Osteoblast (primary cell): ENCODE results near the gene KCNK1. TPM values are rescaled to one million over a fixed set of nuclear protein-coding genes. Genes with fewer than 3 reads are reported as not detected.

Experiments used
- DNase-seq: peaks from one replicate; pipeline ENCODE4 v3.0.0; 2011; ENCODE audit warnings: low spot score, mixed read lengths; ENCODE audit not compliant: insufficient read length; ENCODE audit errors: missing footprints
- H2AFZ ChIP-seq: 2 replicates; pipeline ENCODE4 v1.6.0; 2011; ENCODE audit warnings: mild to moderate bottlenecking, low read length
- H3K27ac ChIP-seq: 2 replicates; pipeline ENCODE4 v1.5.1; 2011; ENCODE audit warnings: mild to moderate bottlenecking, low read depth, low read length, moderate library complexity
- H3K27me3 ChIP-seq: 2 replicates; pipeline ENCODE4 v1.6.0; 2012; ENCODE audit warnings: mild to moderate bottlenecking, control low read depth, inconsistent platforms, low read length, moderate library complexity; ENCODE audit not compliant: insufficient read depth
- H3K36me3 ChIP-seq: 2 replicates; pipeline ENCODE4 v1.5.1; 2011; ENCODE audit warnings: mild to moderate bottlenecking, low read length, control low read depth, moderate library complexity; ENCODE audit not compliant: insufficient read depth
- H3K4me1 ChIP-seq: 2 replicates; pipeline ENCODE4 v1.5.1; 2011; ENCODE audit warnings: mild to moderate bottlenecking, low read length, control low read depth, moderate library complexity; ENCODE audit not compliant: insufficient read depth
- H3K4me2 ChIP-seq: 2 replicates; pipeline ENCODE4 v1.6.0; 2011; ENCODE audit warnings: mild to moderate bottlenecking, low read length; ENCODE audit not compliant: insufficient read depth
- H3K4me3 ChIP-seq: fragments of 200-600 bp; sonication (generic); 3 replicates; pipeline ENCODE4 v1.5.1; 2012; ENCODE audit warnings: mild to moderate bottlenecking, low read length, inconsistent platforms; ENCODE audit not compliant: insufficient read depth
- H3K79me2 ChIP-seq: 2 replicates; pipeline ENCODE4 v1.6.0; 2012; ENCODE audit warnings: mild to moderate bottlenecking, low read length, control low read depth, inconsistent platforms; ENCODE audit not compliant: insufficient read depth
- H3K9me3 ChIP-seq: 2 replicates; pipeline ENCODE4 v1.5.1; 2011; ENCODE audit warnings: low read depth, low read length, control low read depth
- H4K20me1 ChIP-seq: 2 replicates; pipeline ENCODE4 v1.6.0; 2012; ENCODE audit warnings: mild to moderate bottlenecking, low read length, control low read depth; ENCODE audit not compliant: insufficient read depth
- CTCF ChIP-seq: IDR thresholded peaks from 2 replicates; pipeline ENCODE4 v1.5.1; 2011; ENCODE audit warnings: mild to moderate bottlenecking, low read depth, low read length, moderate library complexity; ENCODE audit errors: extremely low read depth
- total RNA-seq: library from RNA; depleted of rRNA; stranded (reverse); fragments of >200 nt; gene quantifications from 2 replicates; pipeline ENCODE4 v1.2.3, GENCODE V29; 2012

Gene KCNK1
- total RNA-seq, 1 donor, result 3.6 TPM

DNA sequence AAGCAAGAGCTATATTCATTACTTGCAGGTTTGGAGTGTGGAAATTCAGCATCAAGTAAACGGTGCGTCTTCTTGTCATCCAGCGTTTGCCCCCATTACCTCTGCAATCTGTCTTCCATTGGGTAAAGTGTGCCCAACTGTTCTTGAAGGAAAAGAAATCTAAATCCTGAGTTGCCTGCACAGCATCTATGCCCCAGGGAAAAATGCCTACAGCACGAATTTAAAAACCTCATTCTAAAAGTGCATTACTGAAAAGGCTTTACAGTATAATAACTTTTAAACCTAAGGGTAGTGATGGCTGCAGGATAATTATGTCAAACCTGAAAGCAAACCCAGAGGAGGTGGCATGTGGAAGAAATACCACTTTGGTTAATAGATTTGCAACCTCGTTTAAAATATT, 37.2 kb downstream of the KCNK1 start:
- H3K4me2 ChIP-seq, result no peak overlapping the region
- no peaks in the 10 kb centered on the region for H3K79me2 ChIP-seq
- H3K4me3 ChIP-seq, result no peak overlapping the region
- H3K27ac ChIP-seq, result no peak overlapping the region
- no peak overlapping the region for H2AFZ ChIP-seq
- DNase-seq, result no peak
- H3K36me3 ChIP-seq, result no peaks in the 10 kb centered on the region
- no peaks in the 10 kb centered on the region for H4K20me1 ChIP-seq
- H3K4me1 ChIP-seq, result no peaks in the 10 kb centered on the region
- no peaks in the 10 kb centered on the region for H3K9me3 ChIP-seq
- H3K27me3 ChIP-seq, result no peaks in the 10 kb centered on the region
- TF ChIP-seq CTCF, result no peak

DNA sequence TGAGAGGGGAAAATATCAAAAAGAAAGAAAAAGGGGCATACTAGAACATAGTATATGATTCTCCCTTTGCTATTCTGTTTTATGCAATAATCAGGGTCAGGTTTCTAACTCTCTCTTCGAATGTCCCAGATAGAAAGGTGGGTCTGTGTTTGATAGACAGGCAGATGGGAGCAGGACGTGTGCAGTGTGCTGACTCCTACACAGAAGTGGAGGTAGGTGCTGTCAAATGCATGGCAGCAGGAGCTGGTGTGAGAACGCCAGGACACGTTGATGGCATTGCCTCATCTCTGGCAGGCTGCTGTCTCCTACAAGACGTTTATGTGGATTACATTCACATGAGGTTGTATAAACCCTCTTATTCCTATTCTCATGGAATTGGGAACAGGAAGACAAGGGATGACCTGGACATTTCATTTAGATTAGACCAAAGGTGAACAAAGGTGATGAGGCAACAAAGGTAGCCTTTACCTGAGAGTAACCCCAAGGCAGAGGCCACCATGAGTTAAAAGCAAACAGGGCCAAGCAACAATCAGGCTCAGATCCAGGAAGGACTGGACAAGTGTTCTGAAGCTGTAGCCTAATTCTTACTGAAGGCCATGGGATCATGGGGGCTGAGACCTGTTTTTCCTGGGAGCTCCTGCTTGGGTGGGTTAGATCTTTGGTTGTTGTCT, 37.8 kb downstream of the KCNK1 start:
- Histone ChIP-seq H3K9me3 (no peaks in the 10 kb centered on the region), H3K27ac (no peak overlapping the region), H3K79me2 (no peaks in the 10 kb centered on the region), H4K20me1 (no peaks in the 10 kb centered on the region), H3K27me3 (no peaks in the 10 kb centered on the region), H2AFZ (no peak overlapping the region), H3K4me3 (no peak overlapping the region), H3K4me1 (no peaks in the 10 kb centered on the region), H3K4me2 (no peak overlapping the region), H3K36me3 (no peaks in the 10 kb centered on the region)
- TF ChIP-seq CTCF, result no peak
- no peak for DNase-seq

GRCh38 chr1:233652526-233652925, 38.6 kb downstream of the KCNK1 start:
- Histone ChIP-seq H2AFZ (no peak overlapping the region), H3K79me2 (no peaks in the 10 kb centered on the region), H4K20me1 (no peaks in the 10 kb centered on the region), H3K4me3 (no peak overlapping the region), H3K9me3 (no peaks in the 10 kb centered on the region), H3K4me1 (no peaks in the 10 kb centered on the region), H3K4me2 (no peak overlapping the region), H3K27ac (no peak overlapping the region), H3K27me3 (no peaks in the 10 kb centered on the region), H3K36me3 (no peaks in the 10 kb centered on the region)
- DNase-seq, result no peak
- TF ChIP-seq CTCF, result no peak

DNA sequence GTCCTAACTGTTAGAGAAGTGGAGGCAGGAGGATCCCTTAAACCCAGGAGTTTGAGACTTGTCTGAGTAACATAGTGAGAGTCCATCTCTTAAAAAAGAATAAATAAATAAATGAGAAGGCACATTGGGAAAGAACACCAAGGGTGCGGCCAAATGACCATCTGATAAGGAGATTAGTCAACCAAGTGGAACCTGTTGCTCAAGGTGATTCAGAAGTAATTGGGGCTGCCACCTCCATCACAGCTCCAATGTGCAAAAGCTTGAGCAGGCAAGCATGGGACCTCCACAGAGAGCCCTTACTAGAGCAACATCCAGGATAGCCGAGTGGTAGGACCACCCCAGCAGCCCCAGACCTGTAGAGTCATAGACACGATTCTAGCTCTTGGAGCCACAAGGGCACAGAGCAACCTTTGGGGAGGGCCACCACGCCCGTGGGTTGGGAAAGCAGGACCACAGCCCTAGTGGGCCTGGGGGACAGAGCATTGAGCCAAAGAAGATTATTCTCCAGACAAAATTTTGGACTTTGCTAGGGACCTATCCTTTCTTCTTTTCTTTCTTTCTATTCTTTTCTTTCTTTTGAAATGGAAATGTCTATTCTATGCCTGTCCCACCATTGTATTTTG, 40.9 kb downstream of the KCNK1 start:
- H3K79me2 ChIP-seq, result no peaks in the 10 kb centered on the region
- no peak for DNase-seq
- no peak for TF ChIP-seq CTCF
- H3K4me2 ChIP-seq, result no peak overlapping the region
- no peaks in the 10 kb centered on the region for H3K36me3 ChIP-seq
- no peaks in the 10 kb centered on the region for H4K20me1 ChIP-seq
- H3K9me3 ChIP-seq, result no peaks in the 10 kb centered on the region
- no peak overlapping the region for H2AFZ ChIP-seq
- H3K4me3 ChIP-seq, result no peak overlapping the region
- no peaks in the 10 kb centered on the region for H3K4me1 ChIP-seq
- H3K27me3 ChIP-seq, result no peaks in the 10 kb centered on the region
- H3K27ac ChIP-seq, result no peak overlapping the region
